Epithelial cell of proximal tubule (primary cell): ENCODE results near the gene CCNB2. TPM values are rescaled to one million over a fixed set of nuclear protein-coding genes. Genes with fewer than 3 reads are reported as not detected.

Experiments used
- DNase-seq: peaks from one replicate; pipeline ENCODE4 v3.0.0-alpha.2; 2011; ENCODE audit warnings: low read depth
- H3K4me3 ChIP-seq: 2 replicates; pipeline ENCODE4 v1.5.1; 2011; ENCODE audit warnings: low read depth, mild to moderate bottlenecking, low read length
- CTCF ChIP-seq: conservative IDR thresholded peaks from 2 replicates; pipeline ENCODE4 v1.5.1; 2012; ENCODE audit warnings: low read depth, mild to moderate bottlenecking, low read length
- total RNA-seq: library from RNA; depleted of rRNA; stranded (reverse); fragments of >200 nt; gene quantifications from 2 replicates; pipeline ENCODE4 v1.2.3, GENCODE V29; 2015

CCNB2 gene
- total RNA-seq = 108 TPM in 2 replicates

GRCh38 chr15:59104912-59105732, at the start of gene CCNB2:
CCNB2 (plus strand) TSS chr15:59105146; CDS start chr15:59105269, 123 bp downstream.
- DNase-seq = peak; percentile 62
- H3K4me3 ChIP-seq = peak within 1 kb of the TSS; percentile 94
- no peak for TF ChIP-seq CTCF

- no peak for DNase-seq
- no peak for TF ChIP-seq CTCF
Measured at GRCh38 chr15:59059076-59059597, 45.8 kb upstream of the CCNB2 start.

GRCh38 chr15:59060348-59060747, 44.6 kb upstream of the CCNB2 start:
- no peak for TF ChIP-seq CTCF
- no peak for DNase-seq
- H3K4me3 ChIP-seq = no peak overlapping the region

More at GRCh38 chr15:59059076-59059597, 45.8 kb upstream of the CCNB2 start:
- H3K4me3 ChIP-seq = no peak overlapping the region

GRCh38 chr15:59063042-59063441, 41.9 kb upstream of the CCNB2 start:
- DNase-seq = no peak
- no peak for TF ChIP-seq CTCF
- no peak overlapping the region for H3K4me3 ChIP-seq

GRCh38 chr15:59069430-59069829, 35.5 kb upstream of the CCNB2 start:
- TF ChIP-seq CTCF = no peak
- H3K4me3 ChIP-seq = no peak overlapping the region
- no peak for DNase-seq

GRCh38 chr15:59074607-59075006, 30.3 kb upstream of the CCNB2 start:
- H3K4me3 ChIP-seq = no peak overlapping the region
- no peak for DNase-seq
- TF ChIP-seq CTCF = no peak
